Measurements from ENCODE around the gene MAGI3.

MAGI3 gene

DNA sequence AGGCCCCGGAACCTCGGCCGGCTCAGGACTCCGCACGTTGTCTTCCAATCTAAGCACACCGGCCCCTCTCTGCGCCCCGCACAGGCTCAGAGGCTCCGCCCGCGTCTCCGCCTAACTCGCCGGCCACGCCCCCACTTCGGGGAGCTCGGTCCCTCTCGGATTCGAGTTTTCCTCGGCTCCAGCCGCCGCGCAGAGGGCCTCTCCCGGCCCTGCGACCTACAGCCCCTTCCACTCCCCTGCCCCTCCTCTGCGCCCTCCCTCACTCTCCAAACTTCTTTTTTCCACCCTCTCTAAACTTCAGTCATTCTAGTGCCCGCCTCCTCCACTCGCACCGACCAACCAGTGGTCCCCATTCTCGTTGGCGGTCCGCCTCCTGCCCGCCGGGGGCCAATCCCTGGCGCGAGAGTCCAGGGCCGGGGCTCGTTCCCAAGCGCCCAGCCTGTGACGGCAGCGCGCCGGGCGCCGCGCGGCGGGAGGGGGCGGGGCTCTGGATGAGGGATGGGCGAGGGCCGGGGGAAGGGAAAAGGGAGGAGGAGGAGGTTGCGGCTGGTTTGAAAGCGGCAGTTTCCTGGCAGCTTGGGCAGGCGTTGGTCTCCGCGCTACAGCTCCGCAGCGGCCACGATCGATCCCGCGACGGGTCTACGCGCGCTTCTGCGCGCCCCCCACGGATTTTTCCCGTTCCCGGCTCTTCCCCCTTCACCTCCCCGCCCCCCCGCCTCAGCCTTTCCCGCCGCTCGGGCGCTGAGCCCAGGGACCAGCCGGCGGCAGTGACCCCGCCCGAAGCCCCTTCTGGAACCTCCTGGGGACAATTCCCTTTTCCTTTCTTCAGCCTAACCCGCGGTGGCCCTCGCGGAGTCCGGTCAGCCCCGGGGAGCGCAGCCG, at the start of gene MAGI3:
MAGI3 (plus strand) TSS at position 563 of the 882 bp plus-strand sequence. CDS start 519 bp downstream, outside the sequence.
- Histone ChIP-seq H3K9me3 (ENCODE audit: control insufficient read depth in 2 of 2, low read length in 2 of 2) (no peaks in the 10 kb centered on the region), H3K4me3 (ENCODE audit: low read length in 2 of 2) (peak within 1 kb of the TSS; percentile 90 to 97), H3K36me3 (ENCODE audit: control insufficient read depth in 2 of 2, insufficient read depth in 2 of 2, low read length in 2 of 2) (no peaks in the 10 kb centered on the region), H3K27ac (ENCODE audit: low read depth in 2 of 2, low read length in 2 of 2) (peak within 1 kb of the TSS; percentile 91 to 96), H3K9ac (ENCODE audit: low read depth in 1 of 2, low read length in 2 of 2) (peak within 1 kb of the TSS; percentile 88 to 91), H3K4me1 (ENCODE audit: control insufficient read depth in 2 of 2, insufficient read depth in 2 of 2, low read length in 2 of 2) (peaks cover 4 to 37% of the 10 kb centered on the region in 2 donors), H3K27me3 (ENCODE audit: control insufficient read depth in 2 of 2, insufficient read depth in 2 of 2, low read length in 2 of 2) (no peaks in the 10 kb centered on the region)

DNA sequence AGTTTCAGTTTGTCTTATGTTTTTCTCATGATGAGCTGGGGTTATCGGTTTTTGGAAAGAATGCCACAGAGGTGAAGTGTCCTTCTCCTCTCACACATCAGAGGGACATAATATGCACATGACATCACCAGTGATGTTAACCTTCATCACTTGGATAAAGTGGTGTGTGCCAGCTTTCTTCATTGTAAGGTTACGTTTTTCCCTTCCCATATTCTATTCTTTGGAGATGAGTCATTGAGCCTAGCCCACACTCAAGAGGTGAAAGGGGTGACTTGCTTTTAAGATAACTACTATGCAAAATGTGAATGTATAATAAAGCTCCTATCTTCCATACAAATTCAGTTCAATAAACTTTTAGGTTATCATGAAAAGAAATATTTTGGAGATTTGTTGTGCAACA, 36.7 kb upstream of the MAGI3 start:
- H3K27ac ChIP-seq (ENCODE audit: low read depth in 2 of 2, low read length in 2 of 2): no peak overlapping the region
- H3K4me1 ChIP-seq (ENCODE audit: control insufficient read depth in 2 of 2, insufficient read depth in 2 of 2, low read length in 2 of 2): no peaks in the 10 kb centered on the region
- H3K36me3 ChIP-seq (ENCODE audit: control insufficient read depth in 2 of 2, insufficient read depth in 2 of 2, low read length in 2 of 2): no peaks in the 10 kb centered on the region
- H3K9me3 ChIP-seq (ENCODE audit: control insufficient read depth in 2 of 2, low read length in 2 of 2): no peaks in the 10 kb centered on the region
- H3K4me3 ChIP-seq (ENCODE audit: low read length in 2 of 2): no peak overlapping the region
- H3K9ac ChIP-seq (ENCODE audit: low read depth in 1 of 2, low read length in 2 of 2): no peak overlapping the region
- H3K27me3 ChIP-seq (ENCODE audit: control insufficient read depth in 2 of 2, insufficient read depth in 2 of 2, low read length in 2 of 2): no peaks in the 10 kb centered on the region

GRCh38 chr1:113363935-113364334, 26.4 kb upstream of the MAGI3 start:
- Histone ChIP-seq H3K4me3 (ENCODE audit: low read length in 2 of 2) (no peak overlapping the region), H3K27me3 (ENCODE audit: control insufficient read depth in 2 of 2, insufficient read depth in 2 of 2, low read length in 2 of 2) (no peaks in the 10 kb centered on the region), H3K9ac (ENCODE audit: low read depth in 1 of 2, low read length in 2 of 2) (no peak overlapping the region), H3K36me3 (ENCODE audit: control insufficient read depth in 2 of 2, insufficient read depth in 2 of 2, low read length in 2 of 2) (no peaks in the 10 kb centered on the region), H3K9me3 (ENCODE audit: control insufficient read depth in 2 of 2, low read length in 2 of 2) (no peaks in the 10 kb centered on the region), H3K4me1 (ENCODE audit: control insufficient read depth in 2 of 2, insufficient read depth in 2 of 2, low read length in 2 of 2) (no peaks in the 10 kb centered on the region), H3K27ac (ENCODE audit: low read depth in 2 of 2, low read length in 2 of 2) (no peak overlapping the region)

DNA sequence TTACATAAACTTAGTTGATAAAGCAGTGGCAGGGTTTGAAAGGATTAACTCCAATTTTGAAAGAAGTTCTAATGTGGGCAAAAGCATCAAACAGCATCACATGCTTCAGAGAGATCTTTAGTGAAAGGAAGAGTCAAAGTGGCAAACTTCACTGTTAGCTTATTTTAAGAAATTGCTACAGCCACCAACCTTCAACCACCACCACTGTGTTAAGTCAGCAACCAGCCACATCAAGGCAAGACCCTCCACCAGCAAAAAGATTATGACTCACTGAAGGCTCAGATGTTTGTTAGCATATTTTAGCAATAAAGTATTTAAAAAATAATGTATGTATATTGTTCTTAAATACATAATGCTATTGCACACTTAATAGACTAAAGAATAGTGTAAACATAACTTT, 21.3 kb upstream of the MAGI3 start:
- Histone ChIP-seq H3K9me3 (ENCODE audit: control insufficient read depth in 2 of 2, low read length in 2 of 2) (no peaks in the 10 kb centered on the region), H3K27ac (ENCODE audit: low read depth in 2 of 2, low read length in 2 of 2) (no peak overlapping the region), H3K4me1 (ENCODE audit: control insufficient read depth in 2 of 2, insufficient read depth in 2 of 2, low read length in 2 of 2) (no peaks in the 10 kb centered on the region), H3K4me3 (ENCODE audit: low read length in 2 of 2) (no peak overlapping the region), H3K9ac (ENCODE audit: low read depth in 1 of 2, low read length in 2 of 2) (no peak overlapping the region), H3K27me3 (ENCODE audit: control insufficient read depth in 2 of 2, insufficient read depth in 2 of 2, low read length in 2 of 2) (no peaks in the 10 kb centered on the region), H3K36me3 (ENCODE audit: control insufficient read depth in 2 of 2, insufficient read depth in 2 of 2, low read length in 2 of 2) (no peaks in the 10 kb centered on the region)

GRCh38 chr1:113369699-113370098, 20.6 kb upstream of the MAGI3 start:
- Histone ChIP-seq H3K36me3 (ENCODE audit: control insufficient read depth in 2 of 2, insufficient read depth in 2 of 2, low read length in 2 of 2) (no peaks in the 10 kb centered on the region), H3K4me1 (ENCODE audit: control insufficient read depth in 2 of 2, insufficient read depth in 2 of 2, low read length in 2 of 2) (no peaks in the 10 kb centered on the region), H3K9me3 (ENCODE audit: control insufficient read depth in 2 of 2, low read length in 2 of 2) (no peaks in the 10 kb centered on the region), H3K4me3 (ENCODE audit: low read length in 2 of 2) (no peak overlapping the region), H3K27me3 (ENCODE audit: control insufficient read depth in 2 of 2, insufficient read depth in 2 of 2, low read length in 2 of 2) (no peaks in the 10 kb centered on the region), H3K27ac (ENCODE audit: low read depth in 2 of 2, low read length in 2 of 2) (no peak overlapping the region), H3K9ac (ENCODE audit: low read depth in 1 of 2, low read length in 2 of 2) (no peak overlapping the region)

- Histone ChIP-seq H3K4me1 (ENCODE audit: control insufficient read depth in 2 of 2, insufficient read depth in 2 of 2, low read length in 2 of 2) (no peaks in the 10 kb centered on the region), H3K9me3 (ENCODE audit: control insufficient read depth in 2 of 2, low read length in 2 of 2) (no peaks in the 10 kb centered on the region), H3K36me3 (ENCODE audit: control insufficient read depth in 2 of 2, insufficient read depth in 2 of 2, low read length in 2 of 2) (no peaks in the 10 kb centered on the region), H3K27me3 (ENCODE audit: control insufficient read depth in 2 of 2, insufficient read depth in 2 of 2, low read length in 2 of 2) (no peaks in the 10 kb centered on the region), H3K4me3 (ENCODE audit: low read length in 2 of 2) (no peak overlapping the region), H3K27ac (ENCODE audit: low read depth in 2 of 2, low read length in 2 of 2) (no peak overlapping the region), H3K9ac (ENCODE audit: low read depth in 1 of 2, low read length in 2 of 2) (no peak overlapping the region)
Observed at GRCh38 chr1:113370868-113371267, 19.4 kb upstream of the MAGI3 start.

DNA sequence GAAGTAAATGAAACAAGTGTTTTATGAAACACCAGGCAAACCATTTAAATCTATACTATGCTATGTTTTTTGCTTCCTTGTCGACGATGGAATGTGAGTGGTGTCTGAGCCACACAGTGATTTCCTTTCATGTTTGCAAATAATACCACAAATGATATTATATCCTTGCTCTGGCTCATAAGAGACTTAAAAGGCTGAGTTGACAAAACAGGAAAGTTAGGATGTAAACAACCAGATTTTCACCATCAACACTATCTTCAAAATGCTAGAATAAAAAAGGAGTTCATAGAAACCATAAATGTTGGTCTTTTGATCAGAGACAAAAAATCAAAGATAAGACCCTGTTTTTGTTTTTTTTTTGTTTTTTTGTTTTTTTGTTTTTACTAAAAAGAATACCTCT, 17.8 kb upstream of the MAGI3 start:
- no peaks in the 10 kb centered on the region for H3K4me1 ChIP-seq (ENCODE audit: control insufficient read depth in 2 of 2, insufficient read depth in 2 of 2, low read length in 2 of 2)
- H3K27ac ChIP-seq (ENCODE audit: low read depth in 2 of 2, low read length in 2 of 2): no peak overlapping the region
- H3K36me3 ChIP-seq (ENCODE audit: control insufficient read depth in 2 of 2, insufficient read depth in 2 of 2, low read length in 2 of 2): no peaks in the 10 kb centered on the region
- no peaks in the 10 kb centered on the region for H3K27me3 ChIP-seq (ENCODE audit: control insufficient read depth in 2 of 2, insufficient read depth in 2 of 2, low read length in 2 of 2)
- no peak overlapping the region for H3K4me3 ChIP-seq (ENCODE audit: low read length in 2 of 2)
- H3K9me3 ChIP-seq (ENCODE audit: control insufficient read depth in 2 of 2, low read length in 2 of 2): no peaks in the 10 kb centered on the region
- H3K9ac ChIP-seq (ENCODE audit: low read depth in 1 of 2, low read length in 2 of 2): no peak overlapping the region

DNA sequence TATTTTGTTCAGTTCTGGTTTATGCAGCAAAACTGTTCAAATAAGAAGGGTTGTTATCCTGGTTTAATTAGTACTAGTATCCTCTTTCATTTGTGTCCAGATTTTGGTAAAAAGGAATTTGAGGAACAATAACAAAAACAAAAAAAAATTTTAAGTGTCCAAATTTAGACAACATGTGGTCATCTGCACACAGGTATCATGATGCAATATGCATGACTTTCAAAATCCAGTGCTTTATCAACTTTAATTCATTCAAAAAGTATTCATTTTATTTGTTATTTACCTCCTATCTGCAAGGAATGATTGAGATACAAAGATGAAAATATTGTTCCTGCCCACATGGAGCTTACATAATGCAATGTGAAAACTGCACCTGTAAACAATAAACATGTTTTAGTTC, 16.7 kb upstream of the MAGI3 start:
- no peaks in the 10 kb centered on the region for H3K36me3 ChIP-seq (ENCODE audit: control insufficient read depth in 2 of 2, insufficient read depth in 2 of 2, low read length in 2 of 2)
- no peaks in the 10 kb centered on the region for H3K4me1 ChIP-seq (ENCODE audit: control insufficient read depth in 2 of 2, insufficient read depth in 2 of 2, low read length in 2 of 2)
- no peaks in the 10 kb centered on the region for H3K27me3 ChIP-seq (ENCODE audit: control insufficient read depth in 2 of 2, insufficient read depth in 2 of 2, low read length in 2 of 2)
- no peak overlapping the region for H3K4me3 ChIP-seq (ENCODE audit: low read length in 2 of 2)
- H3K9ac ChIP-seq (ENCODE audit: low read depth in 1 of 2, low read length in 2 of 2): no peak overlapping the region
- no peaks in the 10 kb centered on the region for H3K9me3 ChIP-seq (ENCODE audit: control insufficient read depth in 2 of 2, low read length in 2 of 2)
- H3K27ac ChIP-seq (ENCODE audit: low read depth in 2 of 2, low read length in 2 of 2): no peak overlapping the region

DNA sequence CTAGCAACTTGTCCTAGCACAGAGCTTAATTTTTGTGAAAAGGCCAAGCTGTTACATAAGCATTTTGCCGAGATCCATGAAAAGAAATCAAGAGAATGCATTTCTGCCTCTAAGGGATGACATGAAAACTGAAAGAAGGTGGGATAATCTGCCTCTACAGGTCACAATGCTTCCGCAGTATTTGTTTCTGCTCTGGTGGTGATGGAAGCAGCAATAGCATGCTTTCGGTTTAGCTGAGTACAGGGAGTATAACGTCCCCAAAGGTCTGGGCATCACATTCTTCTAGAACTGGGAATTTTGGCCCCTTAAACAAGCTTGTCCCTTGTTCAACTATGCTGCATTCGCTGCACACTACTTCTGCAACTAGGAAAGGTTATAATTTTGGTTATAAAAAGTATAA, 14.4 kb upstream of the MAGI3 start:
- Histone ChIP-seq H3K27me3 (ENCODE audit: control insufficient read depth in 2 of 2, insufficient read depth in 2 of 2, low read length in 2 of 2) (no peaks in the 10 kb centered on the region), H3K27ac (ENCODE audit: low read depth in 2 of 2, low read length in 2 of 2) (no peak overlapping the region), H3K4me3 (ENCODE audit: low read length in 2 of 2) (no peak overlapping the region), H3K9ac (ENCODE audit: low read depth in 1 of 2, low read length in 2 of 2) (no peak overlapping the region), H3K36me3 (ENCODE audit: control insufficient read depth in 2 of 2, insufficient read depth in 2 of 2, low read length in 2 of 2) (no peaks in the 10 kb centered on the region), H3K9me3 (ENCODE audit: control insufficient read depth in 2 of 2, low read length in 2 of 2) (no peaks in the 10 kb centered on the region), H3K4me1 (ENCODE audit: control insufficient read depth in 2 of 2, insufficient read depth in 2 of 2, low read length in 2 of 2) (no peaks in the 10 kb centered on the region)

DNA sequence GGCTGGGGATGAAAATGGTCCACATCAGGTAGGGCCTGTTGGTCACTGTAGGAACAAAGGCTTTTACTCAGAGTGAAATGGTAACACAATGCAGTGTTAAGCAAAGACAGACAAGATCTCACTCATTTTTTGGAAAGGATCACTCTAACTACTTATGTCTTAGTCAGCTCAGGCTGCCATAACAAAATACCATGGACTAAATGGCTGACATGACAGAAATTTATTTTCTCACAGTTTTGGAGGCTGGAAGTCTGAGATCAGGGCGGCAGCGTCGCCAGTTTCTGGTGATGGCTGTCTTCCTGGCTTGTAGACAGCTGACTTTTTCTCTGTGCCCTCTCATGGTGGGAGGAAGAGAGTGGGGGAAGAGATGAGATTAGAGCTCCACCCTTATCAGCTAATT, 10.2 kb upstream of the MAGI3 start:
- Histone ChIP-seq H3K4me3 (ENCODE audit: low read length in 2 of 2) (no peak overlapping the region), H3K9ac (ENCODE audit: low read depth in 1 of 2, low read length in 2 of 2) (no peak overlapping the region), H3K27ac (ENCODE audit: low read depth in 2 of 2, low read length in 2 of 2) (no peak overlapping the region), H3K36me3 (ENCODE audit: control insufficient read depth in 2 of 2, insufficient read depth in 2 of 2, low read length in 2 of 2) (no peaks in the 10 kb centered on the region), H3K9me3 (ENCODE audit: control insufficient read depth in 2 of 2, low read length in 2 of 2) (no peaks in the 10 kb centered on the region), H3K27me3 (ENCODE audit: control insufficient read depth in 2 of 2, insufficient read depth in 2 of 2, low read length in 2 of 2) (no peaks in the 10 kb centered on the region), H3K4me1 (ENCODE audit: control insufficient read depth in 2 of 2, insufficient read depth in 2 of 2, low read length in 2 of 2) (no peaks in the 10 kb centered on the region)

Measured in mucosa of rectum (tissue), 2 donors.